GM12878 (cell line): ENCODE data around the gene ATP13A5. TPM values are rescaled to one million over a fixed set of nuclear protein-coding genes. Genes with fewer than 3 reads are reported as not detected.

Experiments
- ATAC-seq: fragments of 200-7000 bp; cut with Tn5 transposase; 3 replicates; pipeline ENCODE4 v1.9.1; 2020; ENCODE audit warnings: mild to moderate bottlenecking, moderate library complexity
- BruUV-seq: library from RNA; stranded (reverse); fragments of 400-500 nt; replicated peaks from 2 replicates; lab custom pipeline; 2021; lab: Mats Ljungman, UMichigan
- CTCF ChIA-PET: fragments of 300-600 bp; sonication (Branson Sonifier 250); formaldehyde crosslinking; extraction: SDS; loops from one replicate; lab custom pipeline; 2021; ENCODE audit warnings: inconsistent platforms; lab: Yijun Ruan, JAX
- POLR2A ChIA-PET: fragments of 350-600 bp; formaldehyde crosslinking; extraction: SDS; loops from one replicate; lab custom pipeline; 2021; ENCODE audit warnings: inconsistent platforms; lab: Charles Lee
- RAD21 ChIA-PET: fragments of 300-600 bp; sonication (Branson Sonifier 250); formaldehyde crosslinking; loops from one replicate; lab custom pipeline; 2023; ENCODE audit warnings: antibody characterized with exemption; ENCODE audit not compliant: unreplicated experiment; lab: Charles Lee
- SMC1A ChIA-PET: fragments of 300-600 bp; sonication (Branson Sonifier 250); formaldehyde crosslinking; loops from one replicate; lab custom pipeline; 2023; ENCODE audit not compliant: unreplicated experiment, uncharacterized antibody; lab: Charles Lee
- DNase-seq: peaks from one replicate; pipeline ENCODE4 v3.0.0-alpha.2; 2011; ENCODE audit warnings: low read depth, low spot score
- FAIRE-seq: peaks from 3 replicates; lab custom pipeline; 2011; peaks lifted over from hg19 to GRCh38; lab: Jason Lieb, UNC
- H2AFZ ChIP-seq: 2 replicates; pipeline ENCODE4 v1.6.0; 2011; ENCODE audit warnings: low read depth, low read length, control low read depth; ENCODE audit not compliant: control insufficient read depth
- H3K27ac ChIP-seq: 2 replicates; pipeline ENCODE4 v1.5.1; 2011; ENCODE audit warnings: control low read depth; ENCODE audit not compliant: control insufficient read depth, insufficient read depth
- H3K27me3 ChIP-seq, 2 experiments: replicated peaks in 1 of 2; 2 replicates each; pipeline versions ENCODE4 v1.6.0 to v1.6.1; 2011; ENCODE audit warnings: low read length in 1 of 2; ENCODE audit not compliant: control insufficient read depth in 2 of 2, insufficient read depth in 2 of 2
- H3K36me3 ChIP-seq, 2 experiments: 2 replicates each; pipeline ENCODE4 v1.5.1; 2011; ENCODE audit warnings: low read length in 1 of 2; ENCODE audit not compliant: control insufficient read depth in 2 of 2, insufficient read depth in 2 of 2
- H3K4me1 ChIP-seq: 2 replicates; pipeline ENCODE4 v1.6.1; 2011; ENCODE audit warnings: mild to moderate bottlenecking, low read length, moderate library complexity, mixed read lengths; ENCODE audit not compliant: control insufficient read depth, insufficient read depth
- H3K4me2 ChIP-seq: 2 replicates; pipeline ENCODE4 v1.6.0; 2011; ENCODE audit warnings: control low read depth; ENCODE audit not compliant: control insufficient read depth, insufficient read depth
- H3K4me3 ChIP-seq: fragments of 200-600 bp; sonication (generic); 2 replicates; pipeline ENCODE4 v1.5.1; 2016
- H3K79me2 ChIP-seq: 2 replicates; pipeline ENCODE4 v1.6.0; 2011; ENCODE audit warnings: low read length; ENCODE audit not compliant: control insufficient read depth, insufficient read depth
- H3K9ac ChIP-seq: 2 replicates; pipeline ENCODE4 v1.8.0; 2011; ENCODE audit warnings: low read length, control low read depth, mixed read lengths; ENCODE audit not compliant: control insufficient read depth, insufficient read depth
- H3K9me3 ChIP-seq: replicated peaks from 3 replicates; pipeline ENCODE4 v1.5.1; 2011; ENCODE audit warnings: mild to moderate bottlenecking, low read length; ENCODE audit not compliant: control insufficient read depth, insufficient read depth
- H4K20me1 ChIP-seq: 2 replicates; pipeline ENCODE4 v1.6.0; 2011; ENCODE audit not compliant: control insufficient read depth, insufficient read depth
- ASH2L ChIP-seq: fragments of 300-600, 200-600 bp; sonication (generic); IDR thresholded peaks from 2 replicates; pipeline ENCODE4 v1.6.1; 2017; ENCODE audit warnings: low read depth, mild to moderate bottlenecking, borderline replicate concordance
- CBX3 ChIP-seq: fragments of 200-600 bp; sonication (generic); IDR thresholded peaks from 2 replicates; pipeline ENCODE4 v1.6.1; 2016; ENCODE audit warnings: low read depth, borderline replicate concordance
- ESRRA ChIP-seq: IDR thresholded peaks from 2 replicates; pipeline ENCODE4 v1.6.1; 2012; ENCODE audit warnings: mild to moderate bottlenecking, low read length, improper control_type of control experiment
- EZH2 ChIP-seq: IDR thresholded peaks from 2 replicates; pipeline ENCODE4 v1.6.1; 2012; ENCODE audit warnings: low read depth, mild to moderate bottlenecking, control low read depth, inconsistent platforms, low read length, borderline replicate concordance; ENCODE audit not compliant: control insufficient read depth
- GABPA ChIP-seq: IDR thresholded peaks from 2 replicates; pipeline ENCODE4 v1.6.1; 2014; ENCODE audit warnings: antibody characterized with exemption, low read depth, mild to moderate bottlenecking, inconsistent platforms
- IRF4 ChIP-seq: IDR thresholded peaks from 2 replicates; pipeline ENCODE4 v1.6.1; 2011; ENCODE audit warnings: low read depth, low read length
- JUNB ChIP-seq: IDR thresholded peaks from 2 replicates; pipeline ENCODE4 v1.6.1; 2016; ENCODE audit warnings: antibody characterized with exemption, mild to moderate bottlenecking
- KLF5 ChIP-seq: fragments of 450-650 bp; IDR thresholded peaks from 2 replicates; pipeline ENCODE4 v1.6.1; 2014; ENCODE audit warnings: mild to moderate bottlenecking; ENCODE audit not compliant: partially characterized antibody
- NFIC ChIP-seq: IDR thresholded peaks from 2 replicates; pipeline ENCODE4 v1.6.1; 2012; ENCODE audit warnings: low read depth, mild to moderate bottlenecking, inconsistent platforms, low read length, moderate library complexity
- NFXL1 ChIP-seq: fragments of 450-650 bp; IDR thresholded peaks from 2 replicates; pipeline ENCODE4 v1.6.1; 2017; ENCODE audit warnings: antibody characterized with exemption, mild to moderate bottlenecking, borderline replicate concordance
- NFYA ChIP-seq: IDR thresholded peaks from 2 replicates; pipeline ENCODE4 v1.6.1; 2011; ENCODE audit warnings: low read depth, mild to moderate bottlenecking, low read length, improper control_type of control experiment, borderline replicate concordance
- NR2F1 ChIP-seq: fragments of 450-650 bp; conservative IDR thresholded peaks from 2 replicates; pipeline ENCODE4 v1.6.1; 2017; ENCODE audit warnings: mild to moderate bottlenecking
- SIN3A ChIP-seq: IDR thresholded peaks from 2 replicates; pipeline ENCODE4 v1.6.1; 2012; ENCODE audit warnings: low read depth, low read length, improper control_type of control experiment
- STAT1 ChIP-seq: fragments of 450-650 bp; conservative IDR thresholded peaks from 2 replicates; pipeline ENCODE4 v1.6.1; 2014; ENCODE audit warnings: antibody characterized with exemption, mild to moderate bottlenecking
- TCF12 ChIP-seq: IDR thresholded peaks from 2 replicates; pipeline ENCODE4 v1.6.1; 2011; ENCODE audit warnings: low read depth, mild to moderate bottlenecking, low read length
- TCF7 ChIP-seq: IDR thresholded peaks from 2 replicates; pipeline ENCODE4 v1.6.1; 2014; ENCODE audit warnings: antibody characterized with exemption, borderline replicate concordance
- WGBS: methylation state at CpG from one replicate; pipeline ENCODE4 v1.1.6; 2016; ENCODE audit warnings: low lambda C conversion rate; ENCODE audit not compliant: insufficient replicate concordance, insufficient coverage; ENCODE audit errors: missing lambda C conversion rate; 5-methylcytosine and 5-hydroxymethylcytosine counted together
- in situ Hi-C: fragments of 300-500 bp; cut with MboI; formaldehyde crosslinking; loops from 9 replicates; pipeline ENCODE4 v1.14.3; 2018; ENCODE audit warnings: mixed read lengths
- intact Hi-C: fragments of 100-400 bp; cut with micrococcal nuclease; formaldehyde crosslinking; loops from one replicate; pipeline ENCODE4 v1.14.2; 2022; ENCODE audit not compliant: unreplicated experiment
- polyA plus RNA-seq, 11 experiments: library from polyadenylated mRNA; depleted of rRNA in 4 of 11; unstranded in 6 of 11; stranded (reverse) in 5 of 11; fragments of >200 nt; fragmentation: Nextera tagmentation in 4 of 11; fragmentation: Illumina TruSeq in 1 of 11; extraction: Ambion mirVana in 4 of 11; extraction: Trizol in 1 of 11; gene quantifications; 1 replicate in 1 of 11; 2 replicates in 10 of 11; pipeline versions ENCODE4 v1.2.1 to v1.2.3, GENCODE V29; 2011 to 2016; ENCODE audit warnings: inconsistent platforms in 2 of 11, missing spikeins in 2 of 11, low read depth in 1 of 11
- total RNA-seq, 4 experiments: library from RNA; depleted of rRNA in 3 of 4; stranded (reverse); fragments of >200 nt in 3 of 4; fragmentation: Illumina TruSeq in 1 of 4; extraction: Trizol in 1 of 4; gene quantifications; 2 replicates each; pipeline versions ENCODE4 v1.2.1 to v1.2.3, GENCODE V29; 2013 to 2021
- TF ChIP-seq, protein P1 (sequence below): IDR thresholded peaks from 2 replicates; pipeline ENCODE4 v1.6.1; 2011; ENCODE audit warnings: mild to moderate bottlenecking, low read depth, low read length, moderate library complexity; ENCODE audit not compliant: insufficient replicate concordance

ATP13A5 gene
- total and polyA plus RNA-seq, 10 of the 15 experiments (the other 5 are each of a cell fraction or from before 2014, with no cell fraction given) = not detected

DNA sequence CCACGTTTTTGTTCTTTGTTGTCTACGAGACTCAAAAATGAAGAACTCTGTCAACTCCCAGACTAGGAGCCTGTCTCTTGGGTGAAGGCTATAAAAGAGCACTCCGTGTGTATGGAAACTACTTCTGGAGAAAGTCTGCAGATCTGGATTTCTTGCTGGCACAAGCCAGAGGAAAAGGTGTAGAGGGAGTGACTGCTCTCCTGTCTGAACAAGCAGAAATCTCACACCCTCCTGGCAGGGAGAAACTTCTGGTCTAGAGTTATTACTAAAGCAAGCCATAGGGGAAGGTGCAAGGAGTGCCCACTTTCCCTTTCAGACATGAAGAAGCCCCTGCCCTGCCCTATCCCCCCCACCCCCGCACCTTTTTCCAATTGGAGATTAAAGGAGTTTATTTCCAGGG is 128.1 kb downstream of the ATP13A5 start:
- TF ChIP-seq EZH2 = no peak
- no peak for TF ChIP-seq KLF5
- no peak for TF ChIP-seq SIN3A
- peaks cover 4% of the 10 kb centered on the region; the same call in 2 of the 3 replicates for H3K9me3 ChIP-seq
- RAD21 ChIA-PET = no interaction called here
- no peaks in the 10 kb centered on the region for H4K20me1 ChIP-seq
- ATAC-seq (no peak), DNase-seq (no peak), FAIRE-seq (no peak)
- no peak overlapping the region for H2AFZ ChIP-seq
- no peak overlapping the region for H3K27ac ChIP-seq
- SMC1A ChIA-PET = no interaction called here
- H3K4me3 ChIP-seq = no peak overlapping the region
- in situ Hi-C loops = no loop called here
- POLR2A ChIA-PET = no interaction called here
- no peak overlapping the region for H3K4me2 ChIP-seq
- CTCF ChIA-PET = no interaction called here
- H3K36me3 ChIP-seq = no peaks in the 10 kb centered on the region
- no peaks in the 10 kb centered on the region for H3K4me1 ChIP-seq
- intact Hi-C loops = no loop called here
- H3K9ac ChIP-seq = no peak overlapping the region
- no TSS peak for BruUV-seq
- no peaks in the 10 kb centered on the region for H3K79me2 ChIP-seq
- WGBS = 2% methylated on average over 4 of the region's 4 CpGs
- no peaks in the 10 kb centered on the region for H3K27me3 ChIP-seq

GRCh38 chr3:193248848-193249468 is 129.6 kb downstream of the ATP13A5 start:
- FAIRE-seq = no peak
- H3K4me1 ChIP-seq = no peaks in the 10 kb centered on the region
- no peaks in the 10 kb centered on the region for H3K27me3 ChIP-seq
- intact Hi-C loops = no loop called here
- POLR2A ChIA-PET = no interaction called here
- CTCF ChIA-PET = no interaction called here
- H2AFZ ChIP-seq = no peak overlapping the region
- H3K9ac ChIP-seq = no peak overlapping the region
- RAD21 ChIA-PET = no interaction called here
- no peaks in the 10 kb centered on the region for H4K20me1 ChIP-seq
- in situ Hi-C loops = no loop called here
- H3K9me3 ChIP-seq = peaks cover 4% of the 10 kb centered on the region; the same call in 2 of the 3 replicates
- H3K4me2 ChIP-seq = no peak overlapping the region
- H3K79me2 ChIP-seq = no peaks in the 10 kb centered on the region
- 39% methylated on average over 2 of the region's 2 CpGs for WGBS
- BruUV-seq = no TSS peak
- H3K27ac ChIP-seq = no peak overlapping the region
- no peak overlapping the region for H3K4me3 ChIP-seq
- no peak for DNase-seq
- H3K36me3 ChIP-seq = no peaks in the 10 kb centered on the region
- SMC1A ChIA-PET = no interaction called here
- no peak for ATAC-seq
- TF ChIP-seq, protein P1, sequence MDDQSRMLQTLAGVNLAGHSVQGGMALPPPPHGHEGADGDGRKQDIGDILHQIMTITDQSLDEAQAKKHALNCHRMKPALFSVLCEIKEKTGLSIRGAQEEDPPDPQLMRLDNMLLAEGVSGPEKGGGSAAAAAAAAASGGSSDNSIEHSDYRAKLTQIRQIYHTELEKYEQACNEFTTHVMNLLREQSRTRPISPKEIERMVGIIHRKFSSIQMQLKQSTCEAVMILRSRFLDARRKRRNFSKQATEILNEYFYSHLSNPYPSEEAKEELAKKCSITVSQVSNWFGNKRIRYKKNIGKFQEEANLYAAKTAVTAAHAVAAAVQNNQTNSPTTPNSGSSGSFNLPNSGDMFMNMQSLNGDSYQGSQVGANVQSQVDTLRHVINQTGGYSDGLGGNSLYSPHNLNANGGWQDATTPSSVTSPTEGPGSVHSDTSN = no peak
- TF ChIP-seq NFXL1 (no peak), CBX3 (no peak), NFIC (no peak), STAT1 (no peak), NFYA (no peak), NR2F1 (no peak), TCF12 (no peak), ASH2L (no peak), TCF7 (no peak), GABPA (no peak), ESRRA (no peak), JUNB (no peak), IRF4 (no peak)
